GM03348 (cell line): ENCODE measurements around the gene HIC1.

Experiments
- DNase-seq: peaks from one replicate; pipeline ENCODE4 v3.0.0; 2012; ENCODE audit warnings: low spot score

HIC1 gene

GRCh38 chr17:2044263-2044894, 10.5 kb upstream of the HIC1 start:
- no peak for DNase-seq

- DNase-seq: no peak
Measured at GRCh38 chr17:2047590-2047989, 7.3 kb upstream of the HIC1 start.

GRCh38 chr17:2048805-2049204, 6.1 kb upstream of the HIC1 start:
- no peak for DNase-seq

- peak; percentile 96 for DNase-seq
Measured at GRCh38 chr17:2049333-2050299, 5.3 kb upstream of the HIC1 start.

GRCh38 chr17:2050300-2051060, 4.4 kb upstream of the HIC1 start:
- DNase-seq: peak; percentile 84

GRCh38 chr17:2051061-2051932, 3.6 kb upstream of the HIC1 start:
- no peak for DNase-seq

- no peak for DNase-seq
Measured at GRCh38 chr17:2051933-2052559, 2.9 kb upstream of the HIC1 start.

- peak; percentile 80 for DNase-seq
Measured at GRCh38 chr17:2053380-2054261, 1.3 kb upstream of the HIC1 start.

- no peak for DNase-seq
Measured at GRCh38 chr17:2054262-2054511, 716 bp upstream of the HIC1 start.

- DNase-seq: peak; percentile 83
Measured at GRCh38 chr17:2055292-2056205, 646 bp downstream of the HIC1 start.

- peak; percentile 48 for DNase-seq
Measured at GRCh38 chr17:2056206-2057174, 1.6 kb downstream of the HIC1 start.

- no peak for DNase-seq
Measured at GRCh38 chr17:2057175-2057759, 2.4 kb downstream of the HIC1 start.

GRCh38 chr17:2057760-2058585, 3.1 kb downstream of the HIC1 start:
- DNase-seq: no peak

GRCh38 chr17:2058586-2059546, 4.0 kb downstream of the HIC1 start:
- DNase-seq: no peak

- DNase-seq: no peak
Measured at GRCh38 chr17:2059547-2060384, 4.9 kb downstream of the HIC1 start.
